Measurements from ENCODE around the gene MAP10.
A peak's percentile ranks its signal among the peaks of the same experiment; 100 is the strongest.

Gene MAP10

GRCh38 chr1:232845406-232845955 is 40.3 kb downstream of the MAP10 start:
- no peaks in the 10 kb centered on the region for H3K27me3 Mint-ChIP-seq (ENCODE audit: low read depth)
- H3K4me1 Mint-ChIP-seq = peaks cover 6% of the 10 kb centered on the region
- no peak overlapping the region for H3K27ac Mint-ChIP-seq
- no peak for TF ChIP-seq CTCF (IDR thresholded peaks at IDR 0.05; ENCODE audit: unreplicated experiment in 3 of 3)
- H3K36me3 Mint-ChIP-seq (ENCODE audit: low read depth) = no peaks in the 10 kb centered on the region
- no peak overlapping the region for H3K4me3 Mint-ChIP-seq
- H3K9me3 Mint-ChIP-seq = peaks cover 14% of the 10 kb centered on the region

- H3K4me1 Mint-ChIP-seq = peaks cover 7% of the 10 kb centered on the region
- no peak overlapping the region for H3K4me3 Mint-ChIP-seq
- H3K27ac Mint-ChIP-seq = no peak overlapping the region
- H3K9me3 Mint-ChIP-seq = peaks cover 4% of the 10 kb centered on the region
- no peaks in the 10 kb centered on the region for H3K36me3 Mint-ChIP-seq (ENCODE audit: low read depth)
- no peak for TF ChIP-seq CTCF (IDR thresholded peaks at IDR 0.05; ENCODE audit: unreplicated experiment in 3 of 3)
- H3K27me3 Mint-ChIP-seq (ENCODE audit: low read depth) = no peaks in the 10 kb centered on the region
Observed at GRCh38 chr1:232851532-232851931, 46.3 kb downstream of the MAP10 start.

DNA sequence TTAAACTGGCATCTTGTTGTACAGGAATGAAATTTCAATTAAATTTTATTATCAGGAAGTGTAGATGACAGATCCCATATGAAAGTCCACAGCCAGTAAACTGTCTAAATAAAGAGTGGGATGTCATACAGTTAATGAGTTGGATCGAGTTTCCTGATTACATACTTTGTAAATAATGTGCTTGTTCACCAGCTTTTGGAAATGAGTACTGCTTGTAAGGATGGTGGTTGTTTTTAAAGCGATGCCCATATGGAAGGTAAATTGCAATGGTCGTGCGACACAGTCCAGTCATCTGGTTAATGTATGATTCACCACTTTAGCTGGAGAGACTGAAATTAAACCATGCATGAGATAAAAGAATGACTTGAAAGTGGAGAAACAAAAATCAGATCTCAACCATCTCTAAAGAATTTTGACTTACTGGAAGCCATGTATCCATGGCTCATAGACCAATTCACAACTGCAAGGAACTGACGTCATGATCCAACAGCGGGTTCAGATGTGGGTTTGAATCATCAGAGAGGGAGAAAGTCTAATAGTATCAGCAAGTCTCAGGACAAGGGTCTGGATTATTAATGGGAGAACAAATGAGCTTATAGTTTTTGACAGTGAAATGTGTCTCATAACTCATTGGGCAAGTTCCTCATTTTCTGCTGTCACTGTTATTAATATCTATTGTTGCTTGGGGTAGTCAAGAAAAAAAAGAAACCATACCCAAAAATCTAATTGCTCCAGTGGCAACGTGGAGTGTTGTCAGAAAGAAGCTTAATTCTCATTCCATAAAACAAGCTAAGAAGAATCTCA is 49.0 kb downstream of the MAP10 start:
- Mint-ChIP-seq H3K27ac (peak overlapping the region; percentile 12 to 42 (median 39)), H3K9me3 (peaks cover 2% of the 10 kb centered on the region), H3K27me3 (ENCODE audit: low read depth) (no peaks in the 10 kb centered on the region), H3K36me3 (ENCODE audit: low read depth) (no peaks in the 10 kb centered on the region), H3K4me1 (peaks cover 7% of the 10 kb centered on the region), H3K4me3 (no peak overlapping the region)
- no peak for TF ChIP-seq CTCF (IDR thresholded peaks at IDR 0.05; ENCODE audit: unreplicated experiment in 3 of 3)

- Mint-ChIP-seq H3K36me3 (ENCODE audit: low read depth) (no peaks in the 10 kb centered on the region), H3K4me1 (peaks cover 7% of the 10 kb centered on the region), H3K4me3 (no peak overlapping the region), H3K27me3 (ENCODE audit: low read depth) (no peaks in the 10 kb centered on the region), H3K9me3 (peaks cover 2% of the 10 kb centered on the region), H3K27ac (peak overlapping the region in 1 of 3 experiments; percentile 39)
- no peak for TF ChIP-seq CTCF (IDR thresholded peaks at IDR 0.05; ENCODE audit: unreplicated experiment in 3 of 3)
Observed at GRCh38 chr1:232854798-232855159, 49.6 kb downstream of the MAP10 start.

- H3K27me3 Mint-ChIP-seq (ENCODE audit: low read depth) = no peaks in the 10 kb centered on the region
- H3K27ac Mint-ChIP-seq = peak overlapping the region in 1 of 3 experiments; percentile 34
- no peak overlapping the region for H3K4me3 Mint-ChIP-seq
- H3K36me3 Mint-ChIP-seq (ENCODE audit: low read depth) = no peaks in the 10 kb centered on the region
- no peak for TF ChIP-seq CTCF (IDR thresholded peaks at IDR 0.05; ENCODE audit: unreplicated experiment in 3 of 3)
- peaks cover 7% of the 10 kb centered on the region for H3K4me1 Mint-ChIP-seq
- H3K9me3 Mint-ChIP-seq = peaks cover 2% of the 10 kb centered on the region
Observed at GRCh38 chr1:232856541-232856940, 51.3 kb downstream of the MAP10 start.
